Endothelial cell (in vitro differentiated cells): ENCODE data around the gene LAIR2. TPM values are rescaled to one million over a fixed set of nuclear protein-coding genes. Genes with fewer than 3 reads are reported as not detected.
"Not testable (repeated sequence)": the region's sequence is repeated elsewhere in the genome, so short reads cannot be mapped to it uniquely, and the experiment has no call there.

Source experiments
- DNase-seq: peaks from one replicate; pipeline ENCODE4 v3.0.0; 2021; ENCODE audit warnings: low spot score
- H3K27ac Mint-ChIP-seq: one replicate; pipeline ENCODE4 v1.8.0; 2021; ENCODE audit warnings: mixed read lengths, inconsistent platforms; ENCODE audit not compliant: unreplicated experiment
- H3K27me3 Mint-ChIP-seq: one replicate; pipeline ENCODE4 v1.8.0; 2021; ENCODE audit warnings: mild to moderate bottlenecking, moderate library complexity, mixed read lengths, inconsistent platforms; ENCODE audit not compliant: unreplicated experiment
- H3K36me3 Mint-ChIP-seq: one replicate; pipeline ENCODE4 v1.8.0; 2021; ENCODE audit warnings: mild to moderate bottlenecking, low read depth, mixed read lengths, inconsistent platforms; ENCODE audit not compliant: unreplicated experiment
- H3K4me1 Mint-ChIP-seq: one replicate; pipeline ENCODE4 v1.8.0; 2021; ENCODE audit warnings: mild to moderate bottlenecking, mixed read lengths, inconsistent platforms; ENCODE audit not compliant: unreplicated experiment
- H3K4me3 Mint-ChIP-seq: one replicate; pipeline ENCODE4 v1.8.0; 2021; ENCODE audit warnings: mild to moderate bottlenecking, mixed read lengths, inconsistent platforms; ENCODE audit not compliant: unreplicated experiment
- H3K9me3 Mint-ChIP-seq: one replicate; pipeline ENCODE4 v1.8.0; 2021; ENCODE audit warnings: mixed read lengths, inconsistent platforms; ENCODE audit not compliant: unreplicated experiment
- CTCF ChIP-seq: fragments of 200-600 bp; sonication (generic); IDR thresholded peaks from one replicate; pipeline ENCODE4 v1.5.0; 2021; ENCODE audit warnings: antibody characterized with exemption; ENCODE audit not compliant: unreplicated experiment
- total RNA-seq: library from RNA; stranded (reverse); fragmentation: NEBNext Ultra II Directional; extraction: Animal tissue kit (Norgen Biotek cat#: 25700); gene quantifications from one replicate; pipeline ENCODE4 v1.2.1, GENCODE V29; 2021; ENCODE audit not compliant: unreplicated experiment

LAIR2 gene
- total RNA-seq, 1 donor from 2014 or later = not detected

GRCh38 chr19:54464630-54465425 lies 37.8 kb upstream of the LAIR2 start:
- Mint-ChIP-seq H3K36me3 (peaks cover 13% of the 10 kb centered on the region), H3K4me1 (peaks cover 26% of the 10 kb centered on the region), H3K27me3 (peaks cover 25% of the 10 kb centered on the region), H3K27ac (no peak overlapping the region), H3K4me3 (peak overlapping the region; percentile 91), H3K9me3 (no peaks in the 10 kb centered on the region)
- no peak for TF ChIP-seq CTCF
- DNase-seq = peak; percentile 76

- peaks cover 13% of the 10 kb centered on the region for H3K36me3 Mint-ChIP-seq
- DNase-seq = no peak
- H3K27me3 Mint-ChIP-seq = peaks cover 25% of the 10 kb centered on the region
- H3K4me3 Mint-ChIP-seq = no peak overlapping the region
- H3K4me1 Mint-ChIP-seq = peaks cover 28% of the 10 kb centered on the region
- TF ChIP-seq CTCF = no peak
- no peaks in the 10 kb centered on the region for H3K9me3 Mint-ChIP-seq
- no peak overlapping the region for H3K27ac Mint-ChIP-seq
Observed at GRCh38 chr19:54465426-54466109, 37.1 kb upstream of the LAIR2 start.

GRCh38 chr19:54466110-54466480 lies 36.5 kb upstream of the LAIR2 start:
- DNase-seq, H3K9me3 Mint-ChIP-seq, H3K4me3 Mint-ChIP-seq, H3K27ac Mint-ChIP-seq: not testable (repeated sequence)
- Mint-ChIP-seq H3K36me3 (peaks cover 13% of the 10 kb centered on the region), H3K27me3 (peaks cover 28% of the 10 kb centered on the region), H3K4me1 (peaks cover 27% of the 10 kb centered on the region)

GRCh38 chr19:54469496-54469934 lies 33.1 kb upstream of the LAIR2 start:
- Mint-ChIP-seq H3K27me3 (peaks cover 17% of the 10 kb centered on the region), H3K9me3 (no peaks in the 10 kb centered on the region), H3K27ac (peak overlapping the region; percentile 26), H3K4me1 (peaks cover 14% of the 10 kb centered on the region), H3K36me3 (no peaks in the 10 kb centered on the region), H3K4me3 (no peak overlapping the region)
- TF ChIP-seq CTCF = no peak
- no peak for DNase-seq

GRCh38 chr19:54470276-54470887 lies 32.2 kb upstream of the LAIR2 start:
- Mint-ChIP-seq H3K27ac (peak overlapping the region; percentile 81), H3K36me3 (no peaks in the 10 kb centered on the region), H3K4me1 (peaks cover 14% of the 10 kb centered on the region), H3K4me3 (peak overlapping the region; percentile 57), H3K27me3 (peaks cover 17% of the 10 kb centered on the region), H3K9me3 (no peaks in the 10 kb centered on the region)
- no peak for DNase-seq
- TF ChIP-seq CTCF = no peak
